GM12891 (cell line): ENCODE results near the gene UNC5A.

Experiments used
- DNase-seq: peaks from one replicate; pipeline ENCODE4 v3.0.0; 2011; ENCODE audit warnings: low spot score; ENCODE audit not compliant: insufficient read length
- FAIRE-seq: peaks from 2 replicates; lab custom pipeline; 2011; peaks lifted over from hg19 to GRCh38; lab: Jason Lieb, UNC
- PAX5 ChIP-seq: IDR thresholded peaks from 2 replicates; pipeline ENCODE4 v1.6.1; 2011; ENCODE audit warnings: low read length, moderate library complexity, mild to moderate bottlenecking; ENCODE audit not compliant: insufficient read depth, severe bottlenecking
- POLR2A ChIP-seq: IDR thresholded peaks from 2 replicates; pipeline ENCODE4 v1.6.1; 2011; ENCODE audit warnings: low read depth, low read length, control low read depth
- POLR2AphosphoS5 ChIP-seq: IDR thresholded peaks from 2 replicates; pipeline ENCODE4 v1.6.1; 2011; ENCODE audit warnings: low read depth, low read length, control low read depth
- POU2F2 ChIP-seq: IDR thresholded peaks from 2 replicates; pipeline ENCODE4 v1.6.1; 2011; ENCODE audit warnings: low read depth, mild to moderate bottlenecking, control low read depth, low read length, moderate library complexity
- SPI1 ChIP-seq: IDR thresholded peaks from 2 replicates; pipeline ENCODE4 v1.6.1; 2011; ENCODE audit warnings: low read depth, low read length, control low read depth
- TAF1 ChIP-seq: IDR thresholded peaks from 2 replicates; pipeline ENCODE4 v1.6.1; 2011; ENCODE audit warnings: low read depth, low read length, control low read depth

UNC5A gene

GRCh38 chr5:176825957-176826356 lies 15.6 kb downstream of the UNC5A start:
- TF ChIP-seq POLR2AphosphoS5 (no peak), TAF1 (no peak), POLR2A (no peak), POU2F2 (no peak), SPI1 (no peak), PAX5 (no peak)
- FAIRE-seq (no peak), DNase-seq (no peak)

GRCh38 chr5:176827736-176828414 lies 17.5 kb downstream of the UNC5A start:
- FAIRE-seq (no peak), DNase-seq (no peak)
- TF ChIP-seq PAX5 (no peak), POLR2A (no peak), POLR2AphosphoS5 (no peak), TAF1 (no peak), POU2F2 (no peak), SPI1 (no peak)

- no peak for TF ChIP-seq PAX5
- TF ChIP-seq POU2F2: no peak
- no peak for TF ChIP-seq TAF1
- TF ChIP-seq POLR2AphosphoS5: no peak
- no peak for TF ChIP-seq SPI1
- TF ChIP-seq POLR2A: no peak
- FAIRE-seq (no peak), DNase-seq (no peak)
Observed at GRCh38 chr5:176829320-176829719, 19.0 kb downstream of the UNC5A start.

GRCh38 chr5:176830422-176830994 lies 20.1 kb downstream of the UNC5A start:
- TF ChIP-seq POLR2AphosphoS5 (no peak), TAF1 (no peak), POU2F2 (no peak), POLR2A (no peak), SPI1 (no peak), PAX5 (no peak)
- DNase-seq: no peak
- no peak for FAIRE-seq

GRCh38 chr5:176830995-176831423 lies 20.6 kb downstream of the UNC5A start:
- no peak for FAIRE-seq
- TF ChIP-seq PAX5 (no peak), SPI1 (no peak), POLR2A (no peak), POU2F2 (no peak), POLR2AphosphoS5 (no peak)
- no peak for DNase-seq

GRCh38 chr5:176831425-176831824 lies 21.1 kb downstream of the UNC5A start:
- no peak for DNase-seq
- TF ChIP-seq POU2F2: no peak
- no peak for TF ChIP-seq PAX5
- no peak for TF ChIP-seq SPI1
- no peak for TF ChIP-seq POLR2AphosphoS5
- TF ChIP-seq POLR2A: no peak
- TF ChIP-seq TAF1: no peak
- no peak for FAIRE-seq

- no peak for FAIRE-seq
- no peak for DNase-seq
- TF ChIP-seq POLR2AphosphoS5: no peak
- TF ChIP-seq PAX5: no peak
- TF ChIP-seq POU2F2: no peak
- no peak for TF ChIP-seq POLR2A
- no peak for TF ChIP-seq TAF1
- no peak for TF ChIP-seq SPI1
Observed at GRCh38 chr5:176832162-176832561, 21.8 kb downstream of the UNC5A start.

GRCh38 chr5:176833286-176833685 lies 22.9 kb downstream of the UNC5A start:
- DNase-seq (no peak), FAIRE-seq (no peak)
- no peak for TF ChIP-seq POU2F2
- no peak for TF ChIP-seq PAX5
- no peak for TF ChIP-seq SPI1
- TF ChIP-seq POLR2A: no peak
- TF ChIP-seq TAF1: no peak
- no peak for TF ChIP-seq POLR2AphosphoS5

GRCh38 chr5:176835918-176836317 lies 25.6 kb downstream of the UNC5A start:
- FAIRE-seq (no peak), DNase-seq (no peak)
- TF ChIP-seq TAF1 (no peak), POU2F2 (no peak), POLR2A (no peak), PAX5 (no peak), SPI1 (no peak), POLR2AphosphoS5 (no peak)
